ENCODE measurements around the gene JMJD6.

Gene JMJD6

DNA sequence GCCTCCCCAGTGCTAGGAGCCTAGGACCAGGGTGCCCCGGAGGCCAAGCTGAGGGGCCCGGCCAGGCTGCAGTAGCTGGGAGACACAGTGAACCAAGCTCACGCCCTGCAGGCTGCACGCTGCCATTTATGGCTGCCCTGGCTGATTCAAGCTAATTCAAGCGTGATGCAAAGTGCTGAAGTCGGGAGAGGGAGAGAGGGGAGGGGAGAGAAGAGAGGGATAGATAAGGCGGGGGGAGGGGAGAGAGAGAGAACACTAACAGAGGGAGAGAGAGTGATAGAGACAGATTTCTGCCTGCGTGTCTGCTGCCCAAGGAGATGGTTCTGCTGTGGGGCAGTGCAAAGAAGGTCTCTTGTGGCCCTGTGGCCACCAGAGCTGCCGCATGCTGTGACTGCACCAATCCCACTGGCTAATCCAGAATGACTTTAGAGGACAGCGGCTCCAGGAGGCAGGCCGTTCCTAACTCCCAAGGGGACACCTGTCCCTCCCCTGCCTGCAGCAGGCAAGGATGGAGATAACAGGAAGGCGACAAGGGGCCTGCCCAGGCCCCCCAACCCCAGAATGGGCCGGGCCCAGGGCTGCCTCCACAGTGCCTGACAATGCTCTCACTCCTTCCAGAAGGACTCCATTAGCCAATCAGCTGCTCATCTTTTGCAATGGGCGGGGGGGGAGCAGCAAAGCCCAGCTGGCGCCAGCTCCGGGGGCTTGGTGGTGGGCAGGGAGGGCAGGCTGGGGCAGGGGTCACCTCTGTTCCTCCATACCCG is 28.5 kb downstream of the JMJD6 start:
- no peaks in the 10 kb centered on the region for H4K20me1 ChIP-seq (ENCODE audit: insufficient read depth, low read length)
- no peak overlapping the region for H3K27ac ChIP-seq (ENCODE audit: low read depth, low read length, poor library complexity, severe bottlenecking)
- H3K79me2 ChIP-seq (ENCODE audit: insufficient read depth, low read length), result no peaks in the 10 kb centered on the region
- H2AFZ ChIP-seq (ENCODE audit: low read length), result no peak overlapping the region
- TF ChIP-seq EZH2 (IDR thresholded peaks at IDR 0.05; ENCODE audit: borderline replicate concordance, low read length), result no peak
- TF ChIP-seq CTCF (IDR thresholded peaks at IDR 0.05; ENCODE audit: low read length), result no peak
- H3K4me2 ChIP-seq (ENCODE audit: low read length), result no peak overlapping the region
- H3K36me3 ChIP-seq (ENCODE audit: insufficient read depth, low read length), result no peaks in the 10 kb centered on the region
- no peak overlapping the region for H3K4me3 ChIP-seq (ENCODE audit: low read depth, low read length, poor library complexity, severe bottlenecking)
- no peaks in the 10 kb centered on the region for H3K9me2 ChIP-seq (ENCODE audit: low read depth, low read length)
- H3K9ac ChIP-seq (ENCODE audit: low read length), result no peak overlapping the region
- peaks cover 3% of the 10 kb centered on the region; the same call in 1 of the 2 replicates for H3K27me3 ChIP-seq (ENCODE audit: insufficient read depth, low read length)
- no peaks in the 10 kb centered on the region for H3F3A ChIP-seq (ENCODE audit: insufficient read depth, low read length)
- peaks cover 4% of the 10 kb centered on the region for H3K4me1 ChIP-seq (ENCODE audit: insufficient read depth, low read length, severe bottlenecking)
- no peaks in the 10 kb centered on the region for H3K9me3 ChIP-seq (ENCODE audit: low read length)

- no peaks in the 10 kb centered on the region for H3K9me3 ChIP-seq (ENCODE audit: low read length)
- H3K9me2 ChIP-seq (ENCODE audit: low read depth, low read length), result no peaks in the 10 kb centered on the region
- no peaks in the 10 kb centered on the region for H3K79me2 ChIP-seq (ENCODE audit: insufficient read depth, low read length)
- no peak overlapping the region for H3K4me2 ChIP-seq (ENCODE audit: low read length)
- H4K20me1 ChIP-seq (ENCODE audit: insufficient read depth, low read length), result no peaks in the 10 kb centered on the region
- no peaks in the 10 kb centered on the region for H3F3A ChIP-seq (ENCODE audit: insufficient read depth, low read length)
- no peak overlapping the region for H3K4me3 ChIP-seq (ENCODE audit: low read depth, low read length, poor library complexity, severe bottlenecking)
- H3K36me3 ChIP-seq (ENCODE audit: insufficient read depth, low read length), result no peaks in the 10 kb centered on the region
- peaks cover 3% of the 10 kb centered on the region; the same call in 1 of the 2 replicates for H3K27me3 ChIP-seq (ENCODE audit: insufficient read depth, low read length)
- H2AFZ ChIP-seq (ENCODE audit: low read length), result no peak overlapping the region
- H3K27ac ChIP-seq (ENCODE audit: low read depth, low read length, poor library complexity, severe bottlenecking), result no peak overlapping the region
- peaks cover 4% of the 10 kb centered on the region for H3K4me1 ChIP-seq (ENCODE audit: insufficient read depth, low read length, severe bottlenecking)
- no peak overlapping the region for H3K9ac ChIP-seq (ENCODE audit: low read length)
- TF ChIP-seq EZH2 (IDR thresholded peaks at IDR 0.05; ENCODE audit: borderline replicate concordance, low read length) (no peak), CTCF (IDR thresholded peaks at IDR 0.05; ENCODE audit: low read length) (no peak)
Observed at GRCh38 chr17:76696763-76697701, 29.4 kb downstream of the JMJD6 start.

GRCh38 chr17:76695059-76695831 is 31.2 kb downstream of the JMJD6 start:
- no peak overlapping the region for H3K27ac ChIP-seq (ENCODE audit: low read depth, low read length, poor library complexity, severe bottlenecking)
- no peaks in the 10 kb centered on the region for H3K79me2 ChIP-seq (ENCODE audit: insufficient read depth, low read length)
- H3K27me3 ChIP-seq (ENCODE audit: insufficient read depth, low read length), result peaks cover 6% of the 10 kb centered on the region; the same call in 1 of the 2 replicates
- H3K4me2 ChIP-seq (ENCODE audit: low read length), result no peak overlapping the region
- H2AFZ ChIP-seq (ENCODE audit: low read length), result no peak overlapping the region
- H4K20me1 ChIP-seq (ENCODE audit: insufficient read depth, low read length), result no peaks in the 10 kb centered on the region
- no peak overlapping the region for H3K4me3 ChIP-seq (ENCODE audit: low read depth, low read length, poor library complexity, severe bottlenecking)
- no peaks in the 10 kb centered on the region for H3F3A ChIP-seq (ENCODE audit: insufficient read depth, low read length)
- TF ChIP-seq EZH2 (IDR thresholded peaks at IDR 0.05; ENCODE audit: borderline replicate concordance, low read length), result no peak
- TF ChIP-seq CTCF (IDR thresholded peaks at IDR 0.05; ENCODE audit: low read length), result no peak
- no peaks in the 10 kb centered on the region for H3K36me3 ChIP-seq (ENCODE audit: insufficient read depth, low read length)
- no peaks in the 10 kb centered on the region for H3K4me1 ChIP-seq (ENCODE audit: insufficient read depth, low read length, severe bottlenecking)
- no peaks in the 10 kb centered on the region for H3K9me2 ChIP-seq (ENCODE audit: low read depth, low read length)
- H3K9ac ChIP-seq (ENCODE audit: low read length), result no peak overlapping the region
- no peaks in the 10 kb centered on the region for H3K9me3 ChIP-seq (ENCODE audit: low read length)
